Naive thymus-derived CD4-positive, alpha-beta T cell (primary cell): Measurements from ENCODE around the gene SHISA7. TPM values are rescaled to one million over a fixed set of nuclear protein-coding genes. Genes with fewer than 3 reads are reported as not detected.

Experiments used
- ATAC-seq: fragments of 150-1000 bp; cut with Tn5 transposase; 2 replicates; pipeline ENCODE4 v1.10.0; 2021; ENCODE audit warnings: mild to moderate bottlenecking, moderate library complexity
- CTCF ChIA-PET: fragments of 350-600 bp; sonication (Branson Sonifier 250); formaldehyde crosslinking; loops from one replicate; lab custom pipeline; 2021; ENCODE audit warnings: antibody characterized with exemption; lab: Charles Lee
- POLR2A ChIA-PET: fragments of 350-600 bp; sonication (Branson Sonifier 250); formaldehyde crosslinking; loops from one replicate; lab custom pipeline; 2021; ENCODE audit warnings: antibody characterized with exemption, inconsistent platforms; lab: Charles Lee
- DNase-seq, 9 donors: peaks; one replicate each; pipeline versions ENCODE4 v3.0.0 to v3.0.0-alpha.2; 2020 to 2022; ENCODE audit warnings: mixed read lengths in 1 of 9
- H3K27ac ChIP-seq: one replicate; pipeline ENCODE4 v1.7.0; 2013; ENCODE audit warnings: mild to moderate bottlenecking, low read depth, low read length, moderate library complexity
- H3K27me3 ChIP-seq, 2 donors: one replicate each; pipeline ENCODE4 v1.7.0; 2013; ENCODE audit warnings: low read length in 2 of 2, mild to moderate bottlenecking in 2 of 2, moderate library complexity in 2 of 2; ENCODE audit not compliant: control insufficient read depth in 2 of 2, insufficient read depth in 2 of 2
- H3K36me3 ChIP-seq, 3 experiments: 1 replicate in 2 of 3; 2 replicates in 1 of 3; pipeline ENCODE4 v1.7.0; 2013; ENCODE audit warnings: low read length in 3 of 3, mild to moderate bottlenecking in 3 of 3, moderate library complexity in 1 of 3; ENCODE audit not compliant: insufficient read depth in 3 of 3, control insufficient read depth in 2 of 3
- H3K4me1 ChIP-seq, 2 donors: one replicate each; pipeline ENCODE4 v1.7.0; 2013; ENCODE audit warnings: low read length in 2 of 2, mild to moderate bottlenecking in 2 of 2, moderate library complexity in 1 of 2; ENCODE audit not compliant: control insufficient read depth in 2 of 2, insufficient read depth in 2 of 2
- H3K4me3 ChIP-seq: 2 replicates; pipeline ENCODE4 v1.7.0; 2013; ENCODE audit warnings: mild to moderate bottlenecking, low read length
- H3K9me3 ChIP-seq, 3 experiments: 1 replicate in 2 of 3; 2 replicates in 1 of 3; pipeline ENCODE4 v1.7.0; 2013; ENCODE audit warnings: low read length in 3 of 3; ENCODE audit not compliant: control insufficient read depth in 2 of 3
- H3K27ac Mint-ChIP-seq, 9 donors: one replicate each; pipeline ENCODE4 v1.8.0; 2020 to 2022; ENCODE audit warnings: mixed read lengths in 9 of 9, mild to moderate bottlenecking in 8 of 9, moderate library complexity in 5 of 9, inconsistent platforms in 2 of 9
- H3K27me3 Mint-ChIP-seq, 5 donors: one replicate each; pipeline ENCODE4 v1.8.0; 2021 to 2022; ENCODE audit warnings: mixed read lengths in 5 of 5, mild to moderate bottlenecking in 1 of 5
- H3K36me3 Mint-ChIP-seq, 5 donors: one replicate each; pipeline ENCODE4 v1.8.0; 2020 to 2022; ENCODE audit warnings: mixed read lengths in 5 of 5, mild to moderate bottlenecking in 3 of 5, inconsistent platforms in 1 of 5
- H3K4me1 Mint-ChIP-seq, 7 donors: one replicate each; pipeline ENCODE4 v1.8.0; 2020 to 2022; ENCODE audit warnings: mixed read lengths in 7 of 7, mild to moderate bottlenecking in 3 of 7, inconsistent platforms in 1 of 7
- H3K4me3 Mint-ChIP-seq, 10 donors: one replicate each; pipeline ENCODE4 v1.8.0; 2020 to 2022; ENCODE audit warnings: mild to moderate bottlenecking in 10 of 10, mixed read lengths in 10 of 10, moderate library complexity in 6 of 10, inconsistent platforms in 2 of 10
- H3K9me3 Mint-ChIP-seq, 11 donors: one replicate each; pipeline ENCODE4 v1.8.0; 2020 to 2022; ENCODE audit warnings: mixed read lengths in 11 of 11, mild to moderate bottlenecking in 4 of 11, inconsistent platforms in 1 of 11, moderate library complexity in 1 of 11
- intact Hi-C, 2 donors: fragments of 100-400 bp; cut with micrococcal nuclease; formaldehyde crosslinking; loops; one replicate each; pipeline ENCODE4 v1.15.1; 2023
- polyA plus RNA-seq, 2 donors: library from polyadenylated mRNA; unstranded; fragments of 300-500 nt; fragmentation: Illumina TruSeq; gene quantifications; one replicate each; pipeline ENCODE4 v1.2.3, GENCODE V29; 2021
- total RNA-seq, 6 experiments: library from RNA in 5 of 6; stranded (reverse) in 5 of 6; gene quantifications; 1 replicate in 5 of 6; 2 replicates in 1 of 6; pipeline ENCODE4 v1.2.3 and lab custom pipeline; 2021 to 2026

SHISA7 gene
- total and polyA plus RNA-seq, 7 experiments from 2014 or later, result not detected

DNA sequence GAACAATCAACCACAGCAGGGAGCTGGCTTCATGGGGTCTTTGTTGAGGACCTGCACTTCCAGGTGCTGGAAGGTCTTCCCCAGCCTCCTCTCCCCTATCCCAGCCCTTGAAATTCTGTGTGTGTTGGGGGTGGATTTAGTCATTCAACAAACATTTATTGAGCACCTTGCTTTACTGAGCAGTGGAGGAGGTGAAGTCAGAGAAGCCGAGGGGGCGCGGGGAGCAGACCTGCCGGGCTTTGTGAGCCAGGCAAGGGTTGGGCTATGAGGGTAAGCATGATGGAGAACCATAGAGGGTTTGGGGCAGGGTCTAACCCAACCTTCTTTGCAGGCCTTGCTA, 24.9 kb upstream of the SHISA7 start:
- Mint-ChIP-seq H3K27me3 (peaks cover 0 to 3% (median 0%) of the 10 kb centered on the region in 5 donors), H3K27ac (peak overlapping the region in 1 of 9 donors; percentile 25), H3K9me3 (peaks cover 0 to 1% (median 0%) of the 10 kb centered on the region in 11 donors), H3K36me3 (no peaks in the 10 kb centered on the region), H3K4me3 (no peak overlapping the region), H3K4me1 (peaks cover 0 to 4% (median 3%) of the 10 kb centered on the region in 7 donors)
- ATAC-seq (no peak), DNase-seq (no peak)
- H3K4me1 ChIP-seq, result no peaks in the 10 kb centered on the region
- H3K27ac ChIP-seq, result no peak overlapping the region
- no peak overlapping the region for H3K4me3 ChIP-seq
- H3K27me3 ChIP-seq, result no peaks in the 10 kb centered on the region
- intact Hi-C loops, result loop anchor here (1.0 kb wide), 3 partner anchors 35 to 163 kb away; no protein-coding TSS in a partner anchor
- POLR2A ChIA-PET, result interaction anchor here (1.1 to 1.7 kb wide), 3 partner anchors 8 to 165 kb away, joined by 3 to 9 read pairs (median 3); partner anchors contain the start of gene ZNF628
- H3K36me3 ChIP-seq, result no peaks in the 10 kb centered on the region
- CTCF ChIA-PET, result interaction anchor here (0.9 to 3.6 kb wide), 9 partner anchors 11 to 327 kb away, joined by 3 to 33 read pairs (median 3); no protein-coding TSS in a partner anchor
- H3K9me3 ChIP-seq, result no peaks in the 10 kb centered on the region

DNA sequence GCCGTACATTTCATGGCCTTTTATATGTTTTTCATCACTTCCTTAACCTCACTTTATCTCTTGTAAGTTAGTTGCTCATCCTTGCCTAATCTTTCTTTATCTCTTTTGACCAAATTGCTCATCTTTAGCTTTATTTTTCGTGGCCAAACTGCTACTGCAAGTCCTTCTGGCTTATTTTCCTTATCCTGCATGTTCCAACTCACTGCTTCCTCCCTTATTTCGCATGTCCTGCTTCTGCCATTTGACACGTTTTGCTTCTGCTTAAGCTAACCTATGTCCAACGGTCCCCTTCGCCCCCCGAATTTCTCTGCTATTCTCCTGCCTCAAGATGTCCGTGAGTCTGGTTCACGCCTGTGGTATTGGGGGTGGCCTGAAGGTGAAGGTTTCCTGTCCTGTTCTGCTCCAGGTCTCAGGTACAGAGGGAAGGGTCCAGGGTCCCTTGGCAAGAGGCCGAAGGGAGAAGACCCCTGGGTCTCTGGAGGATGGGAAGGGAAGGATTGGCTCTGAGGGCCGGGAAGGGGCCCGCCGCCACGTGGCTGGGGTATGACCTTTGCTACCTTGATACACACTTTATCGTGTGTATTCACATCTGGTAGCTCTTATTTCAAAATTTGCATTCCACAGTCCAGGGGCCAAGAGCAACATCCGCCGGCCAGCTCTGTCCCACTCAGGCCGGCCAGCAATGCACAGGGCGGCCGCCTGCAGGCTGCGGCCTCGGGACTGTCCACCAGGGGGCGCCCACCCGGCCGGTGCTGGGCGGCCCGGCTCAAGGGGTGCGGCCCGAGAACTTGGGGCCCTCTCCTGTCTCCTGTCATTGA, 24.3 kb upstream of the SHISA7 start:
- POLR2A ChIA-PET, result interaction anchor here (0.9 to 1.7 kb wide), 4 partner anchors 9 to 166 kb away, joined by 3 to 9 read pairs (median 3); partner anchors contain the start of gene ZNF628
- H3K36me3 Mint-ChIP-seq, result no peaks in the 10 kb centered on the region

GRCh38 chr19:55466241-55466614, 23.1 kb upstream of the SHISA7 start:
- ATAC-seq (no peak), DNase-seq (no peak)
- Mint-ChIP-seq H3K27me3 (peaks cover 0 to 5% (median 0%) of the 10 kb centered on the region in 5 donors), H3K4me3 (peak overlapping the region in 1 of 10 donors; percentile 39), H3K4me1 (peaks cover 10 to 20% (median 12%) of the 10 kb centered on the region in 7 donors), H3K36me3 (no peaks in the 10 kb centered on the region), H3K27ac (peak overlapping the region in 2 of 9 donors; percentile 0 to 68), H3K9me3 (peaks cover 0 to 1% (median 0%) of the 10 kb centered on the region in 11 donors)
- ChIA-PET CTCF (interaction anchor here (0.6 to 3.6 kb wide), 2 partner anchors 38 to 326 kb away, joined by 3 to 33 read pairs; no protein-coding TSS in a partner anchor), POLR2A (interaction anchor here (0.9 kb wide), 1 partner anchor 20 kb away, joined by 3 read pairs; no protein-coding TSS in a partner anchor)
- Histone ChIP-seq H3K4me1 (peaks cover 4 to 5% of the 10 kb centered on the region in 2 donors), H3K27me3 (no peaks in the 10 kb centered on the region), H3K27ac (no peak overlapping the region), H3K4me3 (no peak overlapping the region), H3K36me3 (no peaks in the 10 kb centered on the region), H3K9me3 (no peaks in the 10 kb centered on the region)
- intact Hi-C loops, result no loop called here

More for the DNA sequence above, 24.3 kb upstream of the SHISA7 start:
- ATAC-seq, result peak; percentile 97
- peaks cover 0 to 3% (median 0%) of the 10 kb centered on the region in 5 donors for H3K27me3 Mint-ChIP-seq
- Histone ChIP-seq H3K27me3 (no peaks in the 10 kb centered on the region), H3K27ac (no peak overlapping the region), H3K36me3 (no peaks in the 10 kb centered on the region), H3K9me3 (no peaks in the 10 kb centered on the region), H3K4me1 (no peaks in the 10 kb centered on the region), H3K4me3 (no peak overlapping the region)
- CTCF ChIA-PET, result interaction anchor here (0.6 to 3.6 kb wide), 15 partner anchors 10 to 378 kb away, joined by 3 to 33 read pairs (median 3); partner anchors contain the start of genes NAT14 and ZNF784
- peak overlapping the region in 2 of 9 donors; percentile 25 to 59 for H3K27ac Mint-ChIP-seq
- H3K4me3 Mint-ChIP-seq, result no peak overlapping the region
- peaks cover under 1 to 9% (median 3%) of the 10 kb centered on the region in 7 donors for H3K4me1 Mint-ChIP-seq
- H3K9me3 Mint-ChIP-seq, result peaks cover 0 to 1% (median 0%) of the 10 kb centered on the region in 11 donors
- peak in 7 of 9 donors; percentile 21 to 88 (median 54) for DNase-seq
- intact Hi-C loops, result loop anchor here (1.0 kb wide), 3 partner anchors 36 to 164 kb away; no protein-coding TSS in a partner anchor

- DNase-seq (no peak), ATAC-seq (no peak)
- ChIA-PET CTCF (interaction anchor here (0.6 to 3.6 kb wide), 2 partner anchors 39 to 325 kb away, joined by 3 to 33 read pairs; no protein-coding TSS in a partner anchor), POLR2A (no interaction called here)
- peaks cover 10 to 23% (median 13%) of the 10 kb centered on the region in 7 donors for H3K4me1 Mint-ChIP-seq
- H3K27me3 ChIP-seq, result no peaks in the 10 kb centered on the region
- H3K4me3 Mint-ChIP-seq, result peak overlapping the region in 1 of 10 donors; percentile 39
- peaks cover 0 to 1% (median 0%) of the 10 kb centered on the region in 11 donors for H3K9me3 Mint-ChIP-seq
- peaks cover 4 to 11% of the 10 kb centered on the region in 2 donors for H3K4me1 ChIP-seq
- intact Hi-C loops, result no loop called here
- peaks cover 0 to 5% (median 0%) of the 10 kb centered on the region in 5 donors for H3K27me3 Mint-ChIP-seq
- no peak overlapping the region for H3K4me3 ChIP-seq
- H3K27ac Mint-ChIP-seq, result no peak overlapping the region
- H3K36me3 Mint-ChIP-seq, result no peaks in the 10 kb centered on the region
- no peaks in the 10 kb centered on the region for H3K9me3 ChIP-seq
- H3K27ac ChIP-seq, result no peak overlapping the region
- H3K36me3 ChIP-seq, result no peaks in the 10 kb centered on the region
These were observed 22.6 kb upstream of the SHISA7 start for GRCh38 chr19:55465460-55466240.

DNA sequence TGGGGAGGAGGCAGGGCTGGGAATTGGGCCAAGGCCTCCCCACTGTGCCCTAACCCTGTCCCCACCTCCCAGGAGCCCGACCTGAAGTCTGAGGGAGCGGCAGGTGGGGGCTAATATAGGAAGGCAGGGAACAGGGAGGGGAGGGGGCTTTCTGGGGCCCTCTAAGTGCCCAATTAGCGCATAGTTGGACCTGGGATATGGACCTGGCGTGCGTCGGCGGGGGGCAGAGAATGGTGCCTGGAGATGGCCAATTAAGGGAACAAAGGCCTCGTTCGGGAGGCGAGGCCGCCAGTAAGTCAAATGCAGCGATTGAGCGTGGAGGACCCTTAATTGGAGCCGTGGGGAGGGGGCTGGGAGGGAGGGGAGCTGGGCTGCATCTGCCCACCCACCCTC, 21.6 kb upstream of the SHISA7 start, which contains the start of gene C19orf85:
Gene C19orf85, minus strand, starts transcription at position 90 of the 393 bp plus-strand sequence. CDS start 197 bp downstream, outside the sequence.
- CTCF ChIA-PET, result no interaction called here
- Mint-ChIP-seq H3K9me3 (peaks cover 0 to 1% (median 0%) of the 10 kb centered on the region in 11 donors), H3K27ac (no peak within 1 kb of the TSS), H3K4me3 (peak within 1 kb of the TSS in 1 of 10 donors; percentile 45), H3K36me3 (no peaks in the 10 kb centered on the region), H3K27me3 (peaks cover 0 to 5% (median 0%) of the 10 kb centered on the region in 5 donors), H3K4me1 (peaks cover 17 to 32% (median 20%) of the 10 kb centered on the region in 7 donors)
- DNase-seq (no peak), ATAC-seq (no peak)
- Histone ChIP-seq H3K27ac (no peak within 1 kb of the TSS), H3K9me3 (no peaks in the 10 kb centered on the region), H3K4me3 (no peak within 1 kb of the TSS), H3K36me3 (no peaks in the 10 kb centered on the region), H3K4me1 (peaks cover 4 to 12% of the 10 kb centered on the region in 2 donors), H3K27me3 (no peaks in the 10 kb centered on the region)
- POLR2A ChIA-PET, result no interaction called here
- intact Hi-C loops, result no loop called here
